ENCODE results near the gene ISCA1.

ISCA1 gene

DNA sequence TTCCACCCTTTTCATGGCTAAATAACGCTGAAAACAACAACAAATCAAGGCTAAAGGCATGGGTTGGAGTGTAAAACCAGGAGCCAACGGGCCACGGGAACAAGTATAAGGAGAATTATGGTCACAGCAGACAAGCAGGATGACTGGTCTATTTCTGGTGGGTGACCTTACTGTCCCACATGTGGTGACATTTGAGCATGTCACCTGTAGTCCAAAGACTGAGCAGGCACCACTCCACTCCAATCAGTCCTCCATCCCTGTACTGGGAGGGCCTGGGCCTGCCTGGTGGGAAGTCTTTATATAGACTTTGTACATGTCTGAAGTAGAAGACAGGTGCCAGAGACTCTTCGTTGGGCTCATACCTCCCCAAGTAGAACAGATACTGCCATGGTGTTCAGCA is 59.7 kb downstream of the ISCA1 start:
- DNase-seq (ENCODE audit: low read depth): no peak

DNA sequence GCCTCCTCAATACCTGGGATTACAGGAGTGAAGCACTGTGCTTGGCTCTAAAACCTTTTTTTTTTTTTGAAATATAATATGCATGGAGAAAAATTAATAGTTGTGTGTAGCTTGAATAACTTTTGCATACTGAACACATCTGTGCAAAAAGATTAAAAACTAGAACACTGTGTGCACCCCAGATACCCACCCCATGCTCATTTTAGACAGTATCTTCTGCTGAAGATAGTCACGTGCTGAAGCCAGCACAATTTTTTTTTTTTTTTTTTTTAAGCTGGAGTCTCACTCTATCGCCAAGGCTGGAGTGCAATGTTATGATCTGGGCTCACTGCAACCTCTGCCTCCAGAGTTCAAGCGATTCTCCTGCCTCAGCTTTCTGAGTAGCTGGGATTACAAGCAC is 62.7 kb downstream of the ISCA1 start:
- DNase-seq (ENCODE audit: low read depth): no peak

GRCh38 chr9:86217076-86217755 is 65.1 kb downstream of the ISCA1 start:
- no peak for DNase-seq (ENCODE audit: low read depth)

Data from stimulated activated CD8-positive, alpha-beta memory T cell treated with anti-CD3 and anti-CD28 coated beads, Interleukin-15, amount 100 ng/mL, for 1 hour (primary cell).